ENCODE results near the gene PILRA. TPM values are rescaled to one million over a fixed set of nuclear protein-coding genes. Genes with fewer than 3 reads are reported as not detected.

PILRA gene
- total and polyA plus RNA-seq, 2 of the 13 experiments (the other 11 are each of a cell fraction or from before 2014, with no cell fraction given) = 0.13 to 1.3 TPM

GRCh38 chr7:100429637-100430492, 56.6 kb downstream of the PILRA start, which contains the start of gene MEPCE (continued):
- no peak for TF ChIP-seq FOXO4 (CRISPR knock-in tag; conservative IDR thresholded peaks at IDR 0.05)
- TF ChIP-seq ZSCAN25 (CRISPR knock-in tag; IDR thresholded peaks at IDR 0.05) = no peak
- TF ChIP-seq ATRX (CRISPR knock-in tag; IDR thresholded peaks at IDR 0.05; ENCODE audit: borderline replicate concordance) = no peak
- no peak for TF ChIP-seq NFKBIZ (CRISPR knock-in tag; IDR thresholded peaks at IDR 0.05)
- no peak; the same call in 1 of the 2 replicates for TF ChIP-seq ZNF205 (CRISPR knock-in tag; IDR thresholded peaks at IDR 0.05)
- no peak for TF ChIP-seq MAFK (conservative IDR thresholded peaks at IDR 0.05 in 1 of 2, IDR thresholded peaks at IDR 0.05 in 1 of 2; ENCODE audit: low read length in 2 of 2)
- no peak for TF ChIP-seq NONO (IDR thresholded peaks at IDR 0.05)
- TF ChIP-seq NONO (CRISPR knock-in tag; conservative IDR thresholded peaks at IDR 0.05) = no peak; the same call in 1 of the 2 replicates
- no peak; the same call in 1 of the 2 replicates for TF ChIP-seq ZNF563 (CRISPR knock-in tag; IDR thresholded peaks at IDR 0.05)
- TF ChIP-seq ATF1 (CRISPR knock-in tag; IDR thresholded peaks at IDR 0.05) = no peak
- TF ChIP-seq CREB3 (CRISPR knock-in tag; IDR thresholded peaks at IDR 0.05) = no peak
- TF ChIP-seq ZNF616 (CRISPR knock-in tag; IDR thresholded peaks at IDR 0.05; ENCODE audit: low read depth) = 0 out of 2 replicates have a peak, but pooled peaks have one; percentile 17
- TF ChIP-seq ZFP36L1 (CRISPR knock-in tag; IDR thresholded peaks at IDR 0.05) = no peak
- TF ChIP-seq HHEX (CRISPR knock-in tag; IDR thresholded peaks at IDR 0.05) = no peak
- no peak for TF ChIP-seq ZNF788 (CRISPR knock-in tag; IDR thresholded peaks at IDR 0.05; ENCODE audit: borderline replicate concordance)
- TF ChIP-seq DRAP1 (CRISPR knock-in tag; IDR thresholded peaks at IDR 0.05) = no peak
- TF ChIP-seq ZNF282 (IDR thresholded peaks at IDR 0.05; ENCODE audit: partially characterized antibody) = no peak
- 0 out of 2 replicates have a peak, but pooled peaks have one; percentile 4 for TF ChIP-seq PRMT3 (CRISPR knock-in tag; IDR thresholded peaks at IDR 0.05; ENCODE audit: borderline replicate concordance, low read depth)
- no peak for TF ChIP-seq KLF6 (CRISPR knock-in tag; IDR thresholded peaks at IDR 0.05)
- no peak for TF ChIP-seq ZNF512B (CRISPR knock-in tag; IDR thresholded peaks at IDR 0.05; ENCODE audit: borderline replicate concordance)
- no peak for TF ChIP-seq RORA (CRISPR knock-in tag; IDR thresholded peaks at IDR 0.05)
- TF ChIP-seq ZNF589 (CRISPR knock-in tag; conservative IDR thresholded peaks at IDR 0.05) = no peak
- TF ChIP-seq ZSCAN21 (CRISPR knock-in tag; IDR thresholded peaks at IDR 0.05; ENCODE audit: borderline replicate concordance) = no peak
- TF ChIP-seq ZFP82 (CRISPR knock-in tag; IDR thresholded peaks at IDR 0.05; ENCODE audit: borderline replicate concordance) = no peak
- TF ChIP-seq EP300 (IDR thresholded peaks at IDR 0.05; ENCODE audit: low read depth in 2 of 2, low read length in 2 of 2) = no peak
- TF ChIP-seq EP300 (CRISPR knock-in tag; IDR thresholded peaks at IDR 0.05; ENCODE audit: borderline replicate concordance) = 0 out of 2 replicates have a peak, but pooled peaks have one; percentile 16

Measured in HepG2 (cell line).